HL-60 (cell line): Measurements from ENCODE around the gene S1PR3.

Experiments
- DNase-seq, 2 experiments: peaks; one replicate each; pipeline ENCODE4 v3.0.0-alpha.2; 2010 to 2020; ENCODE audit warnings: low read depth in 1 of 2, low spot score in 1 of 2
- H3K27ac ChIP-seq: fragments of 250-450 bp; sonication (Bioruptor Pico); replicated peaks from 2 replicates; pipeline ENCODE4 v1.5.1; 2020; ENCODE audit warnings: mild to moderate bottlenecking, moderate library complexity
- H3K27me3 ChIP-seq: fragments of 250-450 bp; sonication (Bioruptor Pico); 2 replicates; pipeline ENCODE4 v1.5.1; 2021; ENCODE audit warnings: mild to moderate bottlenecking, moderate library complexity; ENCODE audit not compliant: insufficient read depth, poor library complexity, severe bottlenecking
- H3K4me3 ChIP-seq: replicated peaks from 2 replicates; pipeline ENCODE4 v1.5.1; 2011; ENCODE audit warnings: mild to moderate bottlenecking, control low read depth, low read length; ENCODE audit not compliant: insufficient read depth
- CTCF ChIP-seq: IDR thresholded peaks from one replicate; pipeline ENCODE4 v1.5.1; 2011; ENCODE audit warnings: low read length, control low read depth, inconsistent platforms; ENCODE audit not compliant: insufficient read depth
- GABPA ChIP-seq: IDR thresholded peaks from 2 replicates; pipeline ENCODE4 v1.6.1; 2012; ENCODE audit warnings: low read depth
- POLR2AphosphoS5 ChIP-seq: IDR thresholded peaks from 2 replicates; pipeline ENCODE4 v1.6.1; 2012; ENCODE audit warnings: low read depth
- REST ChIP-seq: IDR thresholded peaks from 2 replicates; pipeline ENCODE4 v1.6.1; 2012; ENCODE audit warnings: low read depth; ENCODE audit not compliant: insufficient replicate concordance
- SPI1 ChIP-seq: IDR thresholded peaks from 2 replicates; pipeline ENCODE4 v1.6.1; 2012; ENCODE audit warnings: low read depth, mild to moderate bottlenecking, borderline replicate concordance

The S1PR3 gene

GRCh38 chr9:89023740-89024139, 32.5 kb downstream of the S1PR3 start:
- Histone ChIP-seq H3K27ac (no peak overlapping the region), H3K4me3 (no peak overlapping the region), H3K27me3 (no peaks in the 10 kb centered on the region)
- TF ChIP-seq REST (no peak), POLR2AphosphoS5 (no peak), CTCF (no peak), SPI1 (no peak), GABPA (no peak)
- peak in 1 of 2 experiments; percentile 64 for DNase-seq

GRCh38 chr9:89024727-89025126, 33.5 kb downstream of the S1PR3 start:
- no peak for TF ChIP-seq SPI1
- no peak for TF ChIP-seq REST
- no peak for TF ChIP-seq POLR2AphosphoS5
- no peak for TF ChIP-seq GABPA
- TF ChIP-seq CTCF: no peak
- Histone ChIP-seq H3K27ac (no peak overlapping the region), H3K4me3 (no peak overlapping the region), H3K27me3 (no peaks in the 10 kb centered on the region)
- DNase-seq: no peak

GRCh38 chr9:89025553-89025952, 34.3 kb downstream of the S1PR3 start:
- TF ChIP-seq GABPA (no peak), REST (no peak), POLR2AphosphoS5 (no peak), CTCF (no peak), SPI1 (no peak)
- DNase-seq: no peak
- Histone ChIP-seq H3K4me3 (no peak overlapping the region), H3K27ac (no peak overlapping the region), H3K27me3 (no peaks in the 10 kb centered on the region)
